Measurements from ENCODE around the gene PITPNM2. TPM values are rescaled to one million over a fixed set of nuclear protein-coding genes. Genes with fewer than 3 reads are reported as not detected.

Gene PITPNM2
- total RNA-seq, 1 donor: 3.9 TPM

- peak; percentile 55 for DNase-seq (ENCODE audit: low read depth)
- no peak for TF ChIP-seq CTCF (IDR thresholded peaks at IDR 0.05; ENCODE audit: insufficient read depth, low read depth, low read length)
Observed at GRCh38 chr12:123151457-123152454, 866 bp upstream of the PITPNM2 start.

GRCh38 chr12:123150275-123150743 lies 581 bp downstream of the PITPNM2 start:
- H3K4me3 ChIP-seq (ENCODE audit: low read depth, low read length): peak overlapping the region; percentile 67
- DNase-seq (ENCODE audit: low read depth): no peak
- TF ChIP-seq CTCF (IDR thresholded peaks at IDR 0.05; ENCODE audit: insufficient read depth, low read depth, low read length): no peak

More at GRCh38 chr12:123151457-123152454, 866 bp upstream of the PITPNM2 start:
- H3K4me3 ChIP-seq (ENCODE audit: low read depth, low read length): peak overlapping the region; percentile 62

- DNase-seq (ENCODE audit: low read depth): peak; percentile 44
- no peak for TF ChIP-seq CTCF (IDR thresholded peaks at IDR 0.05; ENCODE audit: insufficient read depth, low read depth, low read length)
- H3K4me3 ChIP-seq (ENCODE audit: low read depth, low read length): peak overlapping the region; percentile 67
Observed at GRCh38 chr12:123149501-123150274, 1.2 kb downstream of the PITPNM2 start.

- no peak for TF ChIP-seq CTCF (IDR thresholded peaks at IDR 0.05; ENCODE audit: insufficient read depth, low read depth, low read length)
- DNase-seq (ENCODE audit: low read depth): no peak
Observed at GRCh38 chr12:123149088-123149487, 1.8 kb downstream of the PITPNM2 start.

GRCh38 chr12:123148655-123149054 lies 2.2 kb downstream of the PITPNM2 start:
- no peak for DNase-seq (ENCODE audit: low read depth)
- TF ChIP-seq CTCF (IDR thresholded peaks at IDR 0.05; ENCODE audit: insufficient read depth, low read depth, low read length): no peak

More at GRCh38 chr12:123149088-123149487, 1.8 kb downstream of the PITPNM2 start:
- H3K4me3 ChIP-seq (ENCODE audit: low read depth, low read length): no peak overlapping the region

GRCh38 chr12:123148223-123148622 lies 2.7 kb downstream of the PITPNM2 start:
- DNase-seq (ENCODE audit: low read depth): peak; percentile 48
- TF ChIP-seq CTCF (IDR thresholded peaks at IDR 0.05; ENCODE audit: insufficient read depth, low read depth, low read length): no peak
- no peak overlapping the region for H3K4me3 ChIP-seq (ENCODE audit: low read depth, low read length)

More at GRCh38 chr12:123148655-123149054, 2.2 kb downstream of the PITPNM2 start:
- no peak overlapping the region for H3K4me3 ChIP-seq (ENCODE audit: low read depth, low read length)
